HG03097 (cell line): Measurements from ENCODE around the gene SPSB4.

Experiments used
- ATAC-seq: cut with Tn5 transposase; IDR thresholded peaks from one replicate; pipeline ENCODE4 v1.9.1; 2021; ENCODE audit not compliant: unreplicated experiment, low FRiP score

The SPSB4 gene

DNA sequence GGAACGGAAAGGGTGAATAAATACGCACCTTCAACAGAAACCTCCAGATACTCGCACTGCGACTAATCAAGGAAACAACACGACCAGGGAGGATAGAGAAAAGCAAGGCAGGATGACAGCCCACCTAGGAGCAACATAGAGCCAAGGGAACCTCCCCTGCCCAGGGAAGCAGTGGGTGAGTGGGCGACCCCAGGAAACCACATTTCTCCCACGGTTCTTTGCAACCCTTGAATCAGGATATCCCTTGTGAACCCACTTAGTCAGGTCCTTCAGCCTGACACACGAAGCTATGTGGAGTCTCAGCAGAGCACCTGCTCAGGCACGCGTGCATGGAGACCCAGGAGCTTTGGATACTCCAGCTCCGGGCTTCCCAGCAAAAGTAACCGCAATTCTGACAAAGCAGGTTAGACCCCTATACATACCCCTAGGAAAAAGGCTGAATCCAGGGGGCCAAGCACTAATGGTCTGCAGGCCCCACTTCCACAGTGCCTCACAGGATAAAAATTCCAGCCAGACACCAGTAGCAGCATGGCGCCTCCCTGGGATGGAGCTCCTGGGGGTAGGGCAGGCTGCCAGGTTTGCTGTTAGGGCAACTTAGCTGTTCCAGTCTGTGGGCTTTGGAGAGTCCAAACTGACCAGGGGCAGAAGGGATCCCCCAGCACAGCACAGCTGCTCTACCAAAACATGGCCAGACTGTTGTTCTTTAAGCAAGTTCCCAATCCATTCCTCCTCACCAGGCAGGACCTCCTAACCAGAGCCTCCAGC is 142.1 kb downstream of the SPSB4 start:
- no peak for ATAC-seq
